ENCODE results near the gene ISCU.

DNA sequence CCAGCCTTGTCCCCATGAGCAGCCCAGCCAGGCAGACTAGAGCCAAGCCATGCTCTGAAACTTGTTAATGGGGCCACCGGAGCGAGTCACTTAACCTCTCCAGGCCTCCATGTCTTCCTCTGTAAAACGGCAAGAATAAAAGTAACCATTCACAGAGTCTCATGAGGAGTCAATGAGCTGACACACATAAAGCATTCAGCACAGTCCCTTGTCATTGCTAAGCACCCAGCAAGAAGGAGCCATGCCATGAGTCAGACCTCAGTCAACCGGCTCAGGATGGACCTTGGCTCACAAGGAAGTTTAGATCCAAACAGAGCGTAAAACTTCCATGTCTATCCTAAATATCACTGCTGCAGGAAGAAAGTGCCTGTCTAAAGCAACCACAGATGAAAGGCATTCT, 36.7 kb upstream of the ISCU start:
- TF ChIP-seq, protein P1, sequence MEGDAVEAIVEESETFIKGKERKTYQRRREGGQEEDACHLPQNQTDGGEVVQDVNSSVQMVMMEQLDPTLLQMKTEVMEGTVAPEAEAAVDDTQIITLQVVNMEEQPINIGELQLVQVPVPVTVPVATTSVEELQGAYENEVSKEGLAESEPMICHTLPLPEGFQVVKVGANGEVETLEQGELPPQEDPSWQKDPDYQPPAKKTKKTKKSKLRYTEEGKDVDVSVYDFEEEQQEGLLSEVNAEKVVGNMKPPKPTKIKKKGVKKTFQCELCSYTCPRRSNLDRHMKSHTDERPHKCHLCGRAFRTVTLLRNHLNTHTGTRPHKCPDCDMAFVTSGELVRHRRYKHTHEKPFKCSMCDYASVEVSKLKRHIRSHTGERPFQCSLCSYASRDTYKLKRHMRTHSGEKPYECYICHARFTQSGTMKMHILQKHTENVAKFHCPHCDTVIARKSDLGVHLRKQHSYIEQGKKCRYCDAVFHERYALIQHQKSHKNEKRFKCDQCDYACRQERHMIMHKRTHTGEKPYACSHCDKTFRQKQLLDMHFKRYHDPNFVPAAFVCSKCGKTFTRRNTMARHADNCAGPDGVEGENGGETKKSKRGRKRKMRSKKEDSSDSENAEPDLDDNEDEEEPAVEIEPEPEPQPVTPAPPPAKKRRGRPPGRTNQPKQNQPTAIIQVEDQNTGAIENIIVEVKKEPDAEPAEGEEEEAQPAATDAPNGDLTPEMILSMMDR (conservative IDR thresholded peaks at IDR 0.05 in 1 of 2, IDR thresholded peaks at IDR 0.05 in 1 of 2; ENCODE audit: low read depth in 1 of 2, low read length in 2 of 2) = no peak
- no peak for TF ChIP-seq EZH2 (IDR thresholded peaks at IDR 0.05; ENCODE audit: low read length, missing control alignments)

Measured in fibroblast of lung (primary cell).